ENCODE measurements around the gene KCNK1.

Gene KCNK1

GRCh38 chr1:233652526-233652925, 38.6 kb downstream of the KCNK1 start:
- in situ Hi-C loops (cut with HindIII; ENCODE audit: low sequenced_read_pairs): no loop called here

GRCh38 chr1:233654658-233655280, 40.9 kb downstream of the KCNK1 start:
- in situ Hi-C loops (cut with HindIII; ENCODE audit: low sequenced_read_pairs): no loop called here
- no peak overlapping the region for H3K4me3 ChIP-seq (ENCODE audit: low read depth, low read length)
- no peak for DNase-seq (ENCODE audit: low read depth, low spot score)
- TF ChIP-seq CTCF (IDR thresholded peaks at IDR 0.05; ENCODE audit: low read depth, low read length): no peak

More at GRCh38 chr1:233652526-233652925, 38.6 kb downstream of the KCNK1 start:
- no peak for TF ChIP-seq CTCF (IDR thresholded peaks at IDR 0.05; ENCODE audit: low read depth, low read length)
- no peak for DNase-seq (ENCODE audit: low read depth, low spot score)
- H3K4me3 ChIP-seq (ENCODE audit: low read depth, low read length): no peak overlapping the region

GRCh38 chr1:233655301-233655740, 41.4 kb downstream of the KCNK1 start:
- no peak for DNase-seq (ENCODE audit: low read depth, low spot score)
- in situ Hi-C loops (cut with HindIII; ENCODE audit: low sequenced_read_pairs): no loop called here
- no peak overlapping the region for H3K4me3 ChIP-seq (ENCODE audit: low read depth, low read length)
- TF ChIP-seq CTCF (IDR thresholded peaks at IDR 0.05; ENCODE audit: low read depth, low read length): no peak

- in situ Hi-C loops (cut with HindIII; ENCODE audit: low sequenced_read_pairs): no loop called here
- no peak for DNase-seq (ENCODE audit: low read depth, low spot score)
- H3K4me3 ChIP-seq (ENCODE audit: low read depth, low read length): no peak overlapping the region
- TF ChIP-seq CTCF (IDR thresholded peaks at IDR 0.05; ENCODE audit: low read depth, low read length): no peak
Observed at GRCh38 chr1:233656032-233656635, 42.2 kb downstream of the KCNK1 start.

- in situ Hi-C loops (cut with HindIII; ENCODE audit: low sequenced_read_pairs): no loop called here
- no peak overlapping the region for H3K4me3 ChIP-seq (ENCODE audit: low read depth, low read length)
- TF ChIP-seq CTCF (IDR thresholded peaks at IDR 0.05; ENCODE audit: low read depth, low read length): no peak
- DNase-seq (ENCODE audit: low read depth, low spot score): no peak
Observed at GRCh38 chr1:233656687-233657086, 42.8 kb downstream of the KCNK1 start.

GRCh38 chr1:233657466-233657865, 43.6 kb downstream of the KCNK1 start:
- TF ChIP-seq CTCF (IDR thresholded peaks at IDR 0.05; ENCODE audit: low read depth, low read length): no peak
- DNase-seq (ENCODE audit: low read depth, low spot score): no peak
- in situ Hi-C loops (cut with HindIII; ENCODE audit: low sequenced_read_pairs): no loop called here
- H3K4me3 ChIP-seq (ENCODE audit: low read depth, low read length): no peak overlapping the region
